Nephron progenitor cell (in vitro differentiated cells): ENCODE data around the gene NAGS.
"Not testable (repeated sequence)": the region's sequence is repeated elsewhere in the genome, so short reads cannot be mapped to it uniquely, and the experiment has no call there.

Experiments
- DNase-seq: peaks from one replicate; pipeline ENCODE4 v3.0.0; 2021
- H3K27ac Mint-ChIP-seq: 2 replicates; pipeline ENCODE4 v1.8.0; 2021; ENCODE audit warnings: mild to moderate bottlenecking, moderate library complexity, mixed read lengths
- H3K27me3 Mint-ChIP-seq: 2 replicates; pipeline ENCODE4 v1.8.0; 2021; ENCODE audit warnings: mild to moderate bottlenecking, low read depth, mixed read lengths; ENCODE audit not compliant: poor library complexity
- H3K36me3 Mint-ChIP-seq: 2 replicates; pipeline ENCODE4 v1.8.0; 2021; ENCODE audit warnings: low read depth, mixed read lengths
- H3K4me1 Mint-ChIP-seq: 2 replicates; pipeline ENCODE4 v1.8.0; 2021; ENCODE audit warnings: mixed read lengths
- H3K4me3 Mint-ChIP-seq: 2 replicates; pipeline ENCODE4 v1.8.0; 2021; ENCODE audit warnings: mild to moderate bottlenecking, moderate library complexity, mixed read lengths
- H3K9me3 Mint-ChIP-seq: 2 replicates; pipeline ENCODE4 v1.8.0; 2021; ENCODE audit warnings: mild to moderate bottlenecking, moderate library complexity, mixed read lengths
- TF ChIP-seq, protein P1 (sequence below): fragments of 200-600 bp; sonication (generic); IDR thresholded peaks from 2 replicates; pipeline ENCODE4 v1.5.0; 2021; ENCODE audit warnings: antibody characterized with exemption

Gene NAGS

DNA sequence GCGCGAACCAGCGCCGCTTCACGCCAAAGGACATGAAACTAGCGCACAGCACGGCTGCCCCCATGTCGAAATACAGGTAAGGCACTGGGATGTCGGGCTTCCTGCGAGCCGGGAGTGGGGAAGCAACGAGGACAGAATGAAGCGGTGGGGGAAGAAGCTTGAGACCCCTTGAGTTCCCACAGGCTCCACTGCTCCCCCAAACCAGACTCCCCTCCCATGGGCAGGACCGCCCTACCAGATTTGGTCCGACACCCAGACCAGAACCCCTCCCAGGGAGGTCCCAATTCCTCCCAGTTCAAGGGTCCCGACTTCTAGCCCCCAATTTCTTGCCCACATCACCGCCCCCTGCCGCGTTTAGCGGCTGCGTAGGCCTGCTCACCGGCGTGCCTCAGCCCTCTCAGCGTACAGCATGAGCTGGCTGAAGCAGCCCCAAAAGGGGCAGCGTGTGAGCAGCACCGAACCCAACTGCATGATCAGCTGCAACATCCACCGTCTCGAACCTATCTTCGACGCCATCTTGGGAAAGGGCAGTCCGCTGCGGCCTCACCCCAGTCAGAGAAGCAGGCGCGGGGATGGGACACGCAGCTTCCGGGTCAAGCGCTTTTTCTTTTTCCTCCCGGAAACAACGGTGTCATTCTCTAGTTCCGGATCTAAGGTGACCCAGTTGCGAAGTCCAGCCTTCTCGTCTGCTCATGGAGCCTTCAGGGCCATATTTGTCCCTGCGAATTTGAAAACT lies 10.2 kb downstream of the NAGS start, which contains the start of gene TMEM101:
TMEM101 (minus strand) TSS at position 527 of the 736 bp plus-strand sequence; CDS start at position 516, 11 bp downstream.
- Mint-ChIP-seq H3K27me3 (no peaks in the 10 kb centered on the region), H3K4me3 (peak within 1 kb of the TSS; percentile 100), H3K27ac (peak within 1 kb of the TSS; percentile 99), H3K9me3 (no peaks in the 10 kb centered on the region), H3K4me1 (peaks cover 21% of the 10 kb centered on the region), H3K36me3 (peaks cover 15% of the 10 kb centered on the region)
- TF ChIP-seq, protein P1, sequence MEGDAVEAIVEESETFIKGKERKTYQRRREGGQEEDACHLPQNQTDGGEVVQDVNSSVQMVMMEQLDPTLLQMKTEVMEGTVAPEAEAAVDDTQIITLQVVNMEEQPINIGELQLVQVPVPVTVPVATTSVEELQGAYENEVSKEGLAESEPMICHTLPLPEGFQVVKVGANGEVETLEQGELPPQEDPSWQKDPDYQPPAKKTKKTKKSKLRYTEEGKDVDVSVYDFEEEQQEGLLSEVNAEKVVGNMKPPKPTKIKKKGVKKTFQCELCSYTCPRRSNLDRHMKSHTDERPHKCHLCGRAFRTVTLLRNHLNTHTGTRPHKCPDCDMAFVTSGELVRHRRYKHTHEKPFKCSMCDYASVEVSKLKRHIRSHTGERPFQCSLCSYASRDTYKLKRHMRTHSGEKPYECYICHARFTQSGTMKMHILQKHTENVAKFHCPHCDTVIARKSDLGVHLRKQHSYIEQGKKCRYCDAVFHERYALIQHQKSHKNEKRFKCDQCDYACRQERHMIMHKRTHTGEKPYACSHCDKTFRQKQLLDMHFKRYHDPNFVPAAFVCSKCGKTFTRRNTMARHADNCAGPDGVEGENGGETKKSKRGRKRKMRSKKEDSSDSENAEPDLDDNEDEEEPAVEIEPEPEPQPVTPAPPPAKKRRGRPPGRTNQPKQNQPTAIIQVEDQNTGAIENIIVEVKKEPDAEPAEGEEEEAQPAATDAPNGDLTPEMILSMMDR, result no peak
- DNase-seq, result peak; percentile 81

- not testable (repeated sequence) for H3K27ac Mint-ChIP-seq, H3K27me3 Mint-ChIP-seq, H3K9me3 Mint-ChIP-seq
Measured at GRCh38 chr17:44021227-44021626, 16.8 kb downstream of the NAGS start.

GRCh38 chr17:44022246-44022645 lies 17.8 kb downstream of the NAGS start:
- no peak for DNase-seq
- Mint-ChIP-seq H3K4me3 (no peak overlapping the region), H3K36me3 (peaks cover 23% of the 10 kb centered on the region), H3K4me1 (no peaks in the 10 kb centered on the region), H3K27me3 (peaks cover 3% of the 10 kb centered on the region), H3K9me3 (no peaks in the 10 kb centered on the region), H3K27ac (no peak overlapping the region)
- TF ChIP-seq, protein P1, result no peak

More at GRCh38 chr17:44021227-44021626, 16.8 kb downstream of the NAGS start:
- peaks cover 23% of the 10 kb centered on the region for H3K36me3 Mint-ChIP-seq
- H3K4me1 Mint-ChIP-seq, DNase-seq, H3K4me3 Mint-ChIP-seq: not testable (repeated sequence)

GRCh38 chr17:44023545-44024270 lies 19.3 kb downstream of the NAGS start:
- Mint-ChIP-seq H3K36me3 (peaks cover 26% of the 10 kb centered on the region), H3K4me1 (no peaks in the 10 kb centered on the region), H3K9me3 (no peaks in the 10 kb centered on the region), H3K4me3 (no peak overlapping the region), H3K27ac (peak overlapping the region; percentile 66), H3K27me3 (peaks cover 3% of the 10 kb centered on the region)
- TF ChIP-seq, protein P1, result no peak
- DNase-seq, result no peak

DNA sequence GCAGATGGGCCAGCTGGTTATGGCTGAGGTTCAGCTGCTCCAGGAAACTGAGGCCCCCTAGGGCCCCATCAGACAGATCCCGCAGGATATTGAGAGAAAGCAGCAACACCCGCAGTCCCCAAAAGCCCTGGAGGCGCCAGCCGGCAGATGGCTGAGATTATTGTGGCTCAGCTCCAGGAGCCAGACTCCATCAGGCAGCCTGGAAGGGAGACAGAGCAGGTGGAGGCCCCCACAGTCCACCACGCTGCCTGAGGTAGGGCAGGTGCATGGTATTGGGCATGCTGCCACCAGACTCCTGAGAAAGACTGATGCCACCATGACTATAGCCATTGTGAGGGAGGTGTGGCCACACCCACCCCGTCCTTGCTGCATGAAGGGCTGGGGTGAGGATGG lies 19.8 kb downstream of the NAGS start:
- Mint-ChIP-seq H3K27me3 (peaks cover 3% of the 10 kb centered on the region), H3K9me3 (no peaks in the 10 kb centered on the region), H3K4me3 (no peak overlapping the region), H3K27ac (no peak overlapping the region), H3K36me3 (peaks cover 31% of the 10 kb centered on the region), H3K4me1 (no peaks in the 10 kb centered on the region)
- DNase-seq, result no peak
- TF ChIP-seq, protein P1, result no peak

DNA sequence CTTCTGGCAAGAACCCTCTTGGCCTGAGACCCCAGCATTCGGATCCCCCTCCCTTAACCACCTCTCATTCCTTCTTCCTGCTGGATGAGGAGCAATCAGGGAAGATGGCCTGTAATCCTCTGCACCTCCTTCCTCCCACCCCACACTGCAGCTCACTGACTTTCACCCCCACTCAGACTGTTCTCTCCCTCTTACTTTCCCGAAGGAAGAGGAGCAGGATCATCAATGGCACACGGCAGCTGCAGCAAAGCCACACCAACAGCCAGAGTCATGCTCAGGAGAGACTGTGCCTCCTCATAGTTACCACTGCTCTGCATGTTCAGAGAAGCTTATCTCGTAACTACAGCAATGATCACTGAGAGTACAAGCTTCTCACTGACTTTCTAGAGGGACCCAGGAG lies 20.4 kb downstream of the NAGS start:
- Mint-ChIP-seq H3K36me3 (peaks cover 31% of the 10 kb centered on the region), H3K9me3 (no peaks in the 10 kb centered on the region), H3K4me1 (no peaks in the 10 kb centered on the region), H3K27me3 (peaks cover 3% of the 10 kb centered on the region), H3K4me3 (no peak overlapping the region), H3K27ac (peak overlapping the region; percentile 66)
- no peak for DNase-seq
- TF ChIP-seq, protein P1, result no peak
